CD4-positive, alpha-beta T cell treated with Interleukin-10 for 1 hour (primary cell): ENCODE results near the gene OVAAL.

ENCODE experiments used
- DNase-seq: peaks from one replicate; pipeline ENCODE4 v3.0.0-alpha.2; 2020

The OVAAL gene

GRCh38 chr1:180571060-180571831 is 12.5 kb downstream of the OVAAL start:
- no peak for DNase-seq

DNA sequence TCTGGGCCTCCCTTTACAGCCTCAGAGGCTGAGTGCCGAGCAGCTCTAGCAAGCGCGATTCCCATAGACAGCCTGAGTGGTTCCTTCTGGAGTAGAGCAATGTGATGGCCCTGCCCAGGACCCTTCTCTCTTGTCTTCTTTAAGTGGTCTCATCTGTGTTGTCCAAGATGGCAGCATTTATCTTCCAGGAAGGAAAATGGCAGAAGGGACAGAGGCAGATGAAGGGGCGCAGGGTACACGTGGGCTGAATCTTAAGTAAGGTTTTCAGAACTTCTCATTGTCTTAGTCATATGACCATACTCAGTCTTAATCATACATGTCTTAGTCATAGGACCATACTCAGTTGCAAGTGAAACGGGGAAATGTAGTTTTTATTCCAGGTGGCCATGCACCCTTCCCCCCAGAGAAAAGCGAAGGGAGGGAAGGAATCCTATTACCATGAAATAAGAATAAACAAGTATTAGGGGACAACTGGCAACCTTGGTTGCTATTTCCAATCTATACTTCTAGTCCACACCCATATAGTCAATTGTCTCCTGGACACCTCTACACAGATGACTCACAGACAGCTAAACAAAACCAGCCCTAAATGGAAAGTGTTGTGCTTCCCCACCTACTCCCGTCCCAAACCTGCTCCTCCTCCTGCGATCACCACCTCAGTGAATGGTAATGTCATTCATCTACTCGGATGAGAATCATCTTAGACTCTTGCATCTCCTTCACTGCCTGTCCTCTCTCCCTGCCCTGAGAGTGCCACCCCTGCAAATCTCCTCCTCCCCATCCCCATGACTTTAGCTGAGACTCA is 13.3 kb downstream of the OVAAL start:
- DNase-seq = no peak

- no peak for DNase-seq
Observed at GRCh38 chr1:180572760-180573159, 14.0 kb downstream of the OVAAL start.

DNA sequence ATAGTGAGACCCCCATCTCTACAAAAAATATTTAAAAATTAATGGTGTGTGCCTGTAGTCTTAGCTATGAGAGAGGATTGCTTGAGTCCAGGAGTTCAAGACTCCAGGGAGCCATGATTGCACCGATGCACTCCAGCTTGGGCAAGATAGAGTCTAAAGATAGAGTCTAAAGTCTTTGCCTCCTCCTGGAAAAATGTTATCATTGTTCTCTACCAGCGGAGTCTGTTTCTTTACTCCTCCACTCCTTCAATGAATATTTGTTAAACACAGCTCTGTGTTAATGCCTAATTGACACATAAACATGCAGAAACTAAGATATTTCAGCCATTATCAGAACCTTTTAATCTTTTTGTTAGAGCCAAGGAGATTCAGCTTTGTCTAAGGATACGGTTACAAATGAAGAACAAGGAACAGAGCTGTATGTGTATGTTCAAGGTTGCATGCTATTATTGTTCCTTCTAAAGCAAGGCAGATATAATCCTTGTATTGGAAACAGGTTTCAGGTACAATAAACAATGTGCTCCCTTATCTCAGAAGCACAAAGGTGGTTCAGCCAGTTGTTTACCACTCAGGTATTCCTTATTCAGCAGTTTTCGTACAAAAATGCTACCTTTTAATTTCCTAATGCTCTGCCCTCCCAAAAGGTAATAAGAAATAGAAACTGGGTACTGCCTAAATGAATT is 15.4 kb downstream of the OVAAL start:
- no peak for DNase-seq

DNA sequence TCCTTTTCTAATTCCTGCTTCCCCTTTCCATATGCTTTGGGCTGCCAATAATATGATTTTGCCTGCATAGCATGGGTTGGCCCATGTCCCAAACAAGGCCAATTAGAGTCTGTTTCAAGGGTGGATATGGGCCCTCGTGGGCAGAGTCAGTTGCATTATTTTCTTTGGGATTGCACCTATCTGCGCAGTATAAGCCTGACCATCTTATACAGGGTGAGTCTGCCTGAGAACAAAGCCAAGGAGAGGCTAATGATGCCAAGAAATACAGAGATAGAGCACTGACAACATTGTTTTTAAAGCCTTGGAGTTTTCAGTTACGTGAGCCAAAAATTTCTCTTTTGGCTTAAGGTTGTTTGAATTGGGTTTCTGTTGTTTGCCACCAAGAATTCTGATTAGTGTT is 18.6 kb downstream of the OVAAL start:
- DNase-seq = no peak

DNA sequence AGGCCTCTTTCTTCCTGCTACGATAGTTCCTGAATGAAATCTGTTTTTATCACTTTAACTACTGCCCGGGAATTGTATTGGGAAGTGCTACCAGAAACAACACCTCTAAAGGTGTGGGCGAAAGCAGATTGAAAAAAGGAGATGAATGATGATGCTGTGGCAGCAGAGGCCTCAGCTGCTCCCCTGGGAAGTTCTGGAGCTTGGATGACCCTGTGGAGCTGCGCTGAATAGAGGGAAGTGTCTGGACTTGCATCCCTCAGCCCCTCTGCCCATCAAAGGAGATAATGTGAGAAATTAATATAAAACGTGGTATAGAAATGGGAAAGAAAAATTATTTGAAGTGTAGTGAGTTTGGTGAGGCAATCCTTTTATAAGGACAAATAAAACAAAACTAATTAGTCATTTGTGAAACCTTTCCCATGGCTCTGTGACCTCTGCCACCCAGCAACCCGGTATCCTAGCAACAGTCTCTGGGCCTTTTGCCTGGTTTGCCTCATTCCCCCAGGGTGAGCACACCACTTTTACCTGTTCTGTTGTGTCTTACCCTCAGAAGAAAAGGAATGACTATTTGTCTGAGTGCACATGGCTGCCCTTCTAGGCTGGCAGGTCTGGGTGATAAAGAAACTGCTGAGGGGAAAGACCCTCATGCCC is 21.3 kb downstream of the OVAAL start:
- no peak for DNase-seq

DNA sequence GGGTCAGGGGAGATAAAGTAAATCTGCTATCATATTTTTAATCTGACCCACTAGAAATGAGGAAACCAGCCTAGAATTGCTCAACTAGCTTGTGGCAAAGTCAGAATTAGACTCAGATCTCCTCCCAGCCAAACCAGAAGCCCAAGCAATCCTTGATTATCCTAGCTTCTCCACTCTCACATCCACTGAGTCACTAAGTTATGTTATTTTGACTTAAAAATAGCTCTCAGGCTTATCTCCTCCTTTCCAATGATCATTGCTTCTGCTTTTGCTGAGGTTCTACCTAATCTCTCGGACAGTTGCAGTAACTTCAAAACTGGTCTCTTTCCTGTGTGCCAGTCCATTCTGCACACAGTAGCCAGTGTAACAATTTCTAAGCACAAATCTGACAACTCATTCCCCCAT is 22.9 kb downstream of the OVAAL start:
- no peak for DNase-seq

GRCh38 chr1:180584869-180585268 is 26.1 kb downstream of the OVAAL start:
- no peak for DNase-seq

- no peak for DNase-seq
Observed at GRCh38 chr1:180585994-180586359, 27.2 kb downstream of the OVAAL start.

DNA sequence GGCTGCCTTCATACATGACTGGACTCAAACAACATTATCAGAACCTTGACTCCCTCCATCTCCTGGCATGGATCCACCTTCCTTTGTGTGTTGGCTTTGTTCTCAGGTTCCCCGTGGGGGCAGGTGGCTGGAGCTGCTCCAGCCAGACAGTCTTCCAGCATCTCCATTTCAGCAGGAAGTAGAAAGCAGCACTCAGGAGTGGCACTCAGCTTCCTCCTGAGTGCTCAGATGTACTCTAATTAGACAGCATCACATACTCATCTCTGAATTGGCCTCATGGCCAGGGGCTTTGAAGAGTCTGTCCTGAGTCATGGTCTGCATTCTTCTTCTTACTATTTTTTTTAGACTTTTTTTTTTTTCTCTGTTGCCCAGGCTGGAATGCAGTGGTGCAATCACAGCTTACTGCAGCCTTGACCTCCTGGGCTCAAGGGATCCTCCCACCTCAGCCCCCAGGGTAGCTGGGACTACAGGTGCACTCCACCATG is 27.9 kb downstream of the OVAAL start:
- no peak for DNase-seq

GRCh38 chr1:180588121-180588520 is 29.4 kb downstream of the OVAAL start:
- no peak for DNase-seq

GRCh38 chr1:180590889-180591288 is 32.1 kb downstream of the OVAAL start:
- no peak for DNase-seq

DNA sequence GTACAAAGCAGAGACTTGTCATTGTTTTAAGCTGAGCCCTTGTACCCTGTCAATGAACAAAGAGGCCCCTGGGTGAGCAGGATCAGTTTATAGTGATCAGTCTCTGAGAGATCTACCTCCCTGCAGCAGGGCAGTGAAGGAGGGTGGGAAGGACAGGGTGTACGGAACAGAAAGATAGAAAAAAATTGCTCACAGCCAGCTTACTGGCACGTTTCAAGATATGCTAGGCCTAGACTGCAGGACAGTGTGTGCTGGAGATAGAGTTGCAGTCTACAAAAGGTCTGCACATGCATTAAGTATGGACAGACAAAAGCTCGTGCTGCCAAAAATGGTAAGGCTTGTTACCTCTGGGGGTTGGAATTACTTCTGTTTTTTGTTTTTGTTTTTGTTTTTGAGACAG is 34.6 kb downstream of the OVAAL start:
- DNase-seq = no peak

GRCh38 chr1:180594723-180595122 is 36.0 kb downstream of the OVAAL start:
- DNase-seq = no peak

DNA sequence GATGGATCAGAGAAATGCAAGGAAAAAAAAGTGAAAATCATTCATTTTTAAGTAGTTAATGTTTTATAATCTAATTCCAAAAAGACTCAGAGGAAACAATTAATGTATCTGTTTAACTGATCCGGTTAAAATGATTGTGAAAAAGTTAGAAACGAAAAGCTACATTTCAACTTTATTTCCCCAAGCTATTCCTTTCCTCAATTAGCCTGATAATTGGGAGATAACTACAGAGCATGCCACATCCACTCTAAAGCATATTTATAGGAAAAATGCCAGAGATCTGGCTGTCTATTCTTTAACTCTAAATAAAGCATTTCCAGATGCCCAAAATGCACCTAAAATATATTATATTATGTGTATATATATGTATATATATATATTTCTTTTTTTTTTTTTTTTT is 37.2 kb downstream of the OVAAL start:
- no peak for DNase-seq

GRCh38 chr1:180597520-180597919 is 38.8 kb downstream of the OVAAL start:
- DNase-seq = no peak

DNA sequence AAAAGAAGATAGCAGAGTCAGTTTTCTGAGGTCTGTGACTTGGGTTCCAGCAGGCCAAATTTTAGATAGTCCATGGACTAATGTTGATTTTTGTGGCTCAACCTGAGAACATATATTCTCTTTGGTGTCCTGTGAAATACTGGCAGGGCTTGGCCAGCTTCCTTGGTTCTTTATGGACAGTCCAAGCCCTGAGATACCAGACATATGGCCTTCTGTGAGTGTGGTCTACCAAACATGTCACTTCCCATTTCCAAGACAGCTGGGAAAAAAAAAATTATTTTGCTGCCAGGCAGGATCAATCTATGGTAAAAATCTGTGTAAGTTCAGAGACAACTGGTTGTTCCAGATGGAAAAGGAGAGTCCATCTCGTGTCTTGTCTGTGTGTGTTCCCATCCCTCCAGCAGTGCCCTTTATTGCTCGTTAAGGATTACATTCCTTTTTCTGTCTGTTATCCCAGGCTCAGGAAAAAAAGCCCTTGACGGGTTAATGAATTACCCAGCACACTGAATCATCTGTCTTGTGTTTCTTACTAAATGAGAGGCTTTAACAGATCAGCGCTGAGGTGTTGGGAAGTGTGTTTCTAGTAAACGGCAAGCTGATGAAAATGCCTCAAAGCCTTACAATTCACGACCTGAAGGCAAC is 39.7 kb downstream of the OVAAL start:
- no peak for DNase-seq

GRCh38 chr1:180600343-180600742 is 41.6 kb downstream of the OVAAL start:
- DNase-seq = no peak

- no peak for DNase-seq
Observed at GRCh38 chr1:180601512-180601911, 42.7 kb downstream of the OVAAL start.

GRCh38 chr1:180603223-180603849 is 44.6 kb downstream of the OVAAL start:
- no peak for DNase-seq

DNA sequence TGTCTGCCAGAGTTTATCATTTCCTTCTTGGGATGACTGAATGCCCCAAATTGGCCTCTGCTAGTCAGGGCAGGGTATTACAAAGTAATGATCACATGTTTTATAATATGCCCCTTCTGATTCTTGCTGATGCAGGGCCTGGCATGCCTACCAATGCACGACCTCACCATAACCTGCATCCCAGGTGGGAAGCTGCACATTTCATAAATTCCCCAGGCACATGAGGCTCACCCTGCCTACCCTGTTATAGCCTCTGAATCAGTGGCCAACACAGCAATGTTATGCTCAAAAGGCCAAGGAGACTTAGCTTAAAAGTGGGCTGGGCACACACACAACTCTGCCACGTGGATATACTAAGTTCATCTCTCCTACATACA is 45.1 kb downstream of the OVAAL start:
- no peak for DNase-seq

- no peak for DNase-seq
Observed at GRCh38 chr1:180606155-180606554, 47.4 kb downstream of the OVAAL start.
